GM18951 (cell line): Measurements from ENCODE around the gene PTPN12.

Experiments
- POLR2A ChIP-seq: IDR thresholded peaks from 4 replicates; pipeline ENCODE4 v1.6.1; 2011; ENCODE audit warnings: mild to moderate bottlenecking; ENCODE audit not compliant: insufficient read length, insufficient read depth; ENCODE audit errors: extremely low read depth
- in situ Hi-C: fragments of 300-500 bp; cut with MboI; formaldehyde crosslinking; loops from one replicate; pipeline ENCODE4 v1.12.0; 2022; ENCODE audit warnings: low sequenced_read_pairs, mixed read lengths, inconsistent platforms; ENCODE audit not compliant: unreplicated experiment

Gene PTPN12

DNA sequence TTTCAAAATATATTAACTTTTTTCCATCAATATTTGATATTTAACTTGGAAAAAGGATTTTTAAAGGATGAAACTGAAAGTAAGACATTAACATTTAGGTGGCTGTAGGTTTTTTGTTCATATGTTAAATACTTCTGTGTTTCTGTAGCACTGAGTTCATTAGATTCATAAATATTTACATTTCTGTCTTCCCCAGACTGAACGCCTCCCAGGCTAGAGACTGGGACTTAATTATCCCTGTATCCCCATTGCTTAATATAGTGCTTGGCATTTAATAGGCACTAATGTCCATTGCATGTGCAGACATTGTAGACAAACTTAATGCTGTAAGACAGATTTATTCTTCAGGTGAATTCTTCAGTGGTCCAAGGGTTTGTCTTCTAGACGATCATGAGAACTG is 7.4 kb downstream of the PTPN12 start:
- in situ Hi-C loops, result no loop called here
- no peak for TF ChIP-seq POLR2A

DNA sequence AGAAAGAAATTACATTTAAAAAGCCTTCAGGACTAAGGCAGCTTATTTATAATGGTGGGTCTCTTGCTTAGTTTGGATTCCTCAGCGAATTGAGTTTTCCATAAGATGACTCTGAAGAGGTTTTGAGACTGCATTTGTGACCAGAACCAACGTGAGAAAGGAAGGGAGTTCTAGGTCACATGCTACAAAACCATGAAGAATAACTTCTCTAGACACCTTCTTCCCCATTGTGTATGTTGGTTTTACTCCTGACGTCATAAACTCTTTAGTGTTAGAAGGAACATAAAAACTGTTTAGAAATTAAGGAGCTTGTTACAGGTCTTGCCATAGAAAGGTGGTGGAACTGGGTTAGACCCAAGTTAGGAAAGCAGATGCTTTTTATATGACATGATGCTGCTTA is 11.1 kb downstream of the PTPN12 start:
- in situ Hi-C loops, result no loop called here
- no peak for TF ChIP-seq POLR2A

DNA sequence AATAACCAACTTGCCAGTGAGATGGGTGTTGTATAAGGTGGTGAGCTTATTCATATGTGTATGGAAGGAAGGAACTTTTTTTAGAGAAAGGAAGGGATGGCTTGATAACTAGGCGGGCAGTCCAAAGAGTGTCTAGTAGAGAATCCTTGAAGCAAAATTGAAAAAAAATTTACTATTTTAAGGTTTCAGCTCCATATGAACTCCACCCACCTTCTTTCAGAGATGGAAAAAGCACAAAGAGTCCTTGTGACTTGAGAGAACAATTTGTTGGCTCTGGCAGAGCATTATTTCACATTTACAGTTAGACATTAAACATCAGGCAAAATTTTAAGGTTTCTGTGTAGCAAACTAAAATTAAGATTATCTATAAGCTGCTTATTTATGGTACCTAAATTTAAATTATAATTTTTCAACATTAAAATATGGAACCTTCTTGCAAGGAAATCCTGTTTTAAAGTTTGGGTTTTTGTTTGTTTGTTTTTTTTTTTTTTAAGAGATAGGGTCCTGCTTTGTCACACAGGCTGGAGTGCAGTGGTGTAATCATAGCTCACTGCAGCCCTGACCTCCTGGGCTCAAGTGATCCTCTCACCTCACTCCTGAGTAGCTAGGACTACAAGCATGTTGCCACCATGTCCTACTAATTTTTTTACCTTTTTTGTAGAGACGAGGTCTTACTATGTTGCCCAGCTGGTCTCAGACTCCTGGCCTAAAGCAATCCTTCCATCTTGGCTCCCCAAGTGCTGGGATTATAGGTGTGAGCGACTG is 12.2 kb downstream of the PTPN12 start:
- no peak for TF ChIP-seq POLR2A
- in situ Hi-C loops, result no loop called here

DNA sequence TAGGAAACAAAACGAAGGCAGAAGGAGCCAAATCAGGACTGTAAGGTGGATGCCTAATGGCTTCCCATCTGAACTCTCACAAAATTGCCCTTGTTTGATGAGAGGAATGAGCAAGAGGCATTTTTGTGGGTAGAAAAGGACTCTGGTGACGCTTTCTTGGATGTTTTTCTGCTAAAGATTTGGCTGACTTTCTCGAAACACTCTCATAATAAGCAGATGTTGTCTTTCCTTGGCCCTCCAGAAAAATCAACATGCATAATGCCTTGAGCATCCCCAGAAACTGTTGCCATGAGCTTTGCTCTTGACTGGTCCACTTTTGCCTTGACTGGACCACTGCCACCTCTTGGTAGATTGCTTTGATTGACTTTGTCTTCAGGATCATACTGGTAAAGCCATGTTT is 13.5 kb downstream of the PTPN12 start:
- TF ChIP-seq POLR2A, result no peak

DNA sequence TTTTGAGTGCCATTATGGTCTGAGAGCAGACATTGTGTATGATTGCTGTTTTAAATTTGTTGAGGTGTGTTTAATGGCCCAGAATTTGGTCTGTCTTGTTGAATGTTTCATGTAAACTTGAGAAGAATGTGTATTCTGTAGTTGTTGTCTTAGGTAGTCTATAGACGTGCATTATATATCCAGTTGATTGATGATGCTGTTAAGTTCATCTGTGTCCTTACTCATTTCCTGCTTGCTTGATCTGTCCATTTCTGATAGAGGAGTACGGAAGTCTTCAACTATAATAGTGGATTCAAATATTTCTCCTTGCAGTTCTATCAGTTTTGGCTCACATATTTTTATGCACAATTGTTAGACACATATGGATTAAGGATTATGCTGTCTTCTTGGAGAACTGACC is 16.0 kb downstream of the PTPN12 start:
- no peak for TF ChIP-seq POLR2A
- in situ Hi-C loops, result no loop called here

More for the DNA sequence above, 13.5 kb downstream of the PTPN12 start:
- in situ Hi-C loops, result no loop called here

DNA sequence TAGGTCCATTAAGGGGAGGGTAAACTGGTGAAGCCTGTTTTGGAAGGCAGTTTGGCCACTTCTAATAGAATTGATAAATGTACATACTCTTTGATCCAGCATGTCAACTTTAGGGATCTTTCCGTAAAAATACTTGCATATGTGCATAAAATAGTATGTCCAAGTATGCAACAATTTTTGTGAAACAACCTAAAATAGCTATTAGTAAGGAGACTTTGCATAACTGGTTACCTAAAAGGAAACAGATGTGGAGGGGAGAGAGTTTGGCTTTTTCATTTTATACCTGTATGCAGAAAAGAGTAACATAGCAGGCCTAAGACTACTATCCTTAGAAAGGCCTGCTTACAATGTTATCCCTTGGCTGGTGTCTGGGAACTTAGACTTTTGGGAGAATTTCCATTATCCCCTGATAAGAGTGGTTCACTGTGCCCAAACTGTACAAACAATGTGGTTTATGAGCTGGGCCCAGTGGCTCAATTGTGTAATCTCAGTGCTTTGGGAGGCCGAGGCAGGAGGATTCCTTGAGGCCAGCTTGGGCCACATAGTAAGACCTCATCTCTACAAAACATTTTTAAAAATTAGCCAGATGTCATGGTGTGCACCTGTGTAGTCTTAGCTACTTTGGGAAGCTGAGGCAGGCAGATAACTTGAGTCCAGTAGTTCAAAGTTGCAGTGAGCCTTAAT is 21.3 kb downstream of the PTPN12 start:
- in situ Hi-C loops, result no loop called here
- TF ChIP-seq POLR2A, result no peak

DNA sequence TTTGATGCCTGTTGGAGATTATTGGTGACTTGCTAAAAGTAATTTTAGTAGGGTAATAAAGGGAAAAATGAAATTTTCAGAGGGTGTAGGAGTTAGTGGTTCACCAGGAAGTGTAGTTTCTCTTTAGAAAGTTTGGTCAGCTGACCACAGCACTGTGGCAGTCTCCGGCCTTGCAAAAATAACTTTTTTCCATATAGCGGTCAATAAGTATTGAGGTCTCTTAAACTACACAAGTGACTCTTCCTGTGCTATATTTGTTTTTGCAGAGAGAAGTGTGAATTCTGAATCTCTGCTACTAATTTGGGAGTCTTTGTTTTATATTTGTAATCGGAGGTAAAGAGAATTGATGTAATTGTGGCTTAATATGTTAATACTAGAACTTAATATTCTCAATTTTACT is 24.3 kb downstream of the PTPN12 start:
- in situ Hi-C loops, result no loop called here

DNA sequence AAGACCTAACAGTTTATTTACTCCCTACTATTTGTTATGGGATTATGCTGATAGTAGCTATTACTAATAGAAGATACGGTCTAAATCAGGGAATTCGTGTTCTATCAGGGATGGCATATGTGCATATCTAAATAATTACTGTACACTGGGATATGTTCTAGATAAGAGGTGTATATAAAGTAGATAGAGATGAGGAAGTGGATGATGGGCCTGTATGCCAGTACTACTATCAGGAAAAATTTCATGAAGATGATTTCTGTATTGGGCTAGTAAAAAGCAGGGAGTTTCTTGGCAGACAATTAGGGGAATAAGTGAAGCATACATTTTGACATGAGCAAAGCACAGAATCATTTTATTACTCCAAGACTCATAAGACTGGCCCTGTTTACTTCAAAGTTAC is 26.2 kb downstream of the PTPN12 start:
- in situ Hi-C loops, result no loop called here

More for the DNA sequence above, 24.3 kb downstream of the PTPN12 start:
- no peak for TF ChIP-seq POLR2A

DNA sequence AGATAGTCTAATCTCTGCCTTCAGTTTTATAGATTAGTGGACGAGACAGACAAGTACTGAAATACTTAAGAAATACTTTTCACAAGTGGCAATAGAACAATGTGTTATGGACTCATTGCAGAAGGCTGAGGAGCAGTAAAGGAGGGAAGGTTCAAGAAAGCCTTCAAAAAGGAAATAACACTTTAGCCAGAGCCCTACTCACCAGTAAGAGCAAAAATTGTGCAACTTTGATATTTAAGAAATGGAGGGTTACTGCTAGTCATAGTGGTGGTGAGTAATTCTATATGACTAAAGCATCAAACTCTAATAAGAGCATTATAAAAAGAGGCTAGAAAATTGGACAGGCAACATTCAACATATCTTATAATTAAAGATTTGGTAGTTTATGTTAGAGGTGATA is 28.8 kb downstream of the PTPN12 start:
- TF ChIP-seq POLR2A, result no peak
- in situ Hi-C loops, result no loop called here

More for the DNA sequence above, 26.2 kb downstream of the PTPN12 start:
- TF ChIP-seq POLR2A, result no peak

DNA sequence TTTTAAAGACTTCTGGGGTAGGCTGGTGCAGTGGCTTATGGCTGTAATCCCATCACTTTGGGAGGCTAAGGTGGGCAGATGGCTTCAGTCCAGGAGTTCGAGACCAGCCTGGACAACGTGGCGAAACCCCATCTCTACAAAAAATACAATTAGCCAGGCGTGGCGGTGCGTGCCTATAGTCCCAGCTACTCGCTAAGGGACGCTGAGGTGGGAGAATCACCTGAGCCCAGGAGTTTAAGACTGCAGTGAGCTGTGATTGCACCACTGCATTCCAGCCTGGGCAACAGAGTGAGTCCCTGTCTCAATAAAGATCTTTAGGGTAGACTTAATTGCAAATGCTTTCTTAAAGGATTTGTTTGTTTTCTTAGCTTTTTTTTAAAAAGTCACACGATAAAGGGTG is 29.3 kb downstream of the PTPN12 start:
- in situ Hi-C loops, result no loop called here
- no peak for TF ChIP-seq POLR2A

DNA sequence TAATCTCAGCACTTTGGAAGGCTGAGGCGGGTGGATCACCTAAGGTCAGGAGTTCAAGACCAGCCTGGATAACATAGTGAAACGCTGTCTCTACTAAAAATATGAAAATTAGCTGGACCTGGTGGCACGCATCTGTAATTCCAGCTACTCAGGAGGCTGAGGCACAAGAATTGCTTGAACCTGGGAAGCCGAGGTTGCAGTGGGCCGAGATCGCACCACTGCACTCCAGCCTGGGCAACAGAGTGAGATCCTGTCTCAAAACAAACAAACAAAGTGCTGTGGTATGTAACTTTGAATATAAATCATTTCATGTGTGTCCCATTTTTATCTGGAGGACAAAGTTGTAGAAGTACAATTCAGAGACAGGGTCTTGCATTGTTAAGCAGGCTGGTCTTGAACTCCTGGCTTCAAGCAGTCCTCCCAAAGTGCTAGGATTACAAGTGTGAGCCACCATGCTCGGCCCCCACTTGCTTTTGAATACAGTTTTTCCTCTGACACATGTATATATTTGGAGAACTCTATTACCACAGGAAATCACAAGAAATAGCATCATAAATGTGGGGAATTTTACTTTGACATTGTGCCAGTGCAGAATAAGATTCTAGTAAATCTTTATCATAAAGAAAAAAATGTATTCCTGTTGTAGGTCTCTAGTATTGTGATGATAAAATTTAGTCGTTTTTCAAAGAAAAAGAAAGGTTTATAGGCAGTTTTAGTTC is 32.6 kb downstream of the PTPN12 start:
- no peak for TF ChIP-seq POLR2A

DNA sequence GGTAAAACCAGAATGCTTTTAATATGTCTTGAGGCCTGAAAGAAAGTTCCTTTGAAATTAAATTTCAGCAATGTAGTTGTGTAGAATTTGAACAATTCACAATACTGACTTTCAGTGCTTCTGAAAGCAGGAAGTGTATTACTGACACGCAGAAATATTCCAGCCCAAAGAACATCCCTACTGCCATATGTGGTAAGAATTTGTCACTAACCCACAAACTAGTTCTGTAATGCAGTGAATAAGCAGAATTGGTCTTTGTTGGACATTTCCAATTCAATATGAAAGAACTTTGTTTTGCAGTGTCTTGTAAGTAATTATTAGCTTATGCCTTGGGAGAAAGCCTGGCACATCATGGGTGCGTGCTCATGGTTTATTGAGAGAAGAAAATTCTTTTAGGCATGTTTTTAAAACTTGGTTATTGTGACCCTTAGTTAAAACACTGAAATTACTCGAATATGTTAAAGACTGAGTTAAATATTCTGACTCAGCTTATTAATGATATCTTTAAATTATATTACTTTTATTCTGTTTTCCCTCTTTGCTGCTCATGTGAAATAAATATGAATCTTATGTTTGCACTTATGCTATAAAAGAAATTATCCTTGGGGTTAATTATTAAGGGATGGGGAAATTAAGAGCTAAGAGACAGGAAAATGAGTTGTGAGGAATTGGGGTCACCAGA is 33.4 kb downstream of the PTPN12 start:
- in situ Hi-C loops, result no loop called here
- no peak for TF ChIP-seq POLR2A

More for the DNA sequence above, 32.6 kb downstream of the PTPN12 start:
- in situ Hi-C loops, result no loop called here

DNA sequence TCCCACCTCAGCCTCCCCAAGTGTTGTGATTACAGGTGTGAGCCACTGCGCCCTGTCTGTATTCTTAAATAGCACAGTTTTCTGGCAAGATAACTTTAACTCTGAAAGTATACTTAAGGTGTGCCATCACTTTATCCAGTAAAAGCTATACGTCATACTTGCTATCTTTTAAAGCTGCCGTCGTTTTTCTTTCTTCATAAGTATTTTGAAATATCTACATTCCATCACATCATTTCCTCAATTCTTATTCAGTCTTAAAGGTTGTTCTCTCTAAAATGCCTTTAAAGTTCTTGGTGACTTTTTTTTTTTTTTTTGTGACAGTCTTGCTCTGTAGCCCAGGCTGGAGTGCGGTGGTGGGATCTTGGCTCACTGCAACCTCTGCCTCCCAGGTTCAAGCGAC is 34.7 kb downstream of the PTPN12 start:
- TF ChIP-seq POLR2A, result no peak
- in situ Hi-C loops, result no loop called here
